Keratinocyte (primary cell): ENCODE measurements around the gene TMCC2. TPM values are rescaled to one million over a fixed set of nuclear protein-coding genes. Genes with fewer than 3 reads are reported as not detected.

Experiments
- DNase-seq: peaks from one replicate; pipeline ENCODE4 v3.0.0-alpha.2; 2011; ENCODE audit warnings: low read depth, missing footprints, low spot score
- FAIRE-seq: peaks from 2 replicates; lab custom pipeline; 2011; peaks lifted over from hg19 to GRCh38; lab: Jason Lieb, UNC
- H2AFZ ChIP-seq: 2 replicates; pipeline ENCODE4 v1.6.0; 2012; ENCODE audit warnings: low read length, control low read depth, inconsistent platforms; ENCODE audit not compliant: control insufficient read depth
- H3K27ac ChIP-seq: 2 replicates; pipeline ENCODE4 v1.5.1; 2011; ENCODE audit warnings: low read length; ENCODE audit not compliant: control insufficient read depth, insufficient read depth
- H3K27me3 ChIP-seq: 3 replicates; pipeline ENCODE4 v1.6.0; 2011; ENCODE audit warnings: low read length; ENCODE audit not compliant: control insufficient read depth, insufficient read depth; ENCODE audit errors: extremely low read depth
- H3K36me3 ChIP-seq, 2 experiments: 2 replicates in 1 of 2; 3 replicates in 1 of 2; pipeline ENCODE4 v1.5.1; 2011; ENCODE audit warnings: low read length in 2 of 2, mild to moderate bottlenecking in 1 of 2; ENCODE audit not compliant: control insufficient read depth in 2 of 2, insufficient read depth in 2 of 2; ENCODE audit errors: extremely low read depth in 1 of 2
- H3K4me1 ChIP-seq: 3 replicates; pipeline ENCODE4 v1.5.1; 2011; ENCODE audit warnings: low read length; ENCODE audit not compliant: control insufficient read depth, insufficient read depth; ENCODE audit errors: extremely low read depth
- H3K4me2 ChIP-seq: 3 replicates; pipeline ENCODE4 v1.6.0; 2011; ENCODE audit warnings: low read depth, low read length; ENCODE audit not compliant: control insufficient read depth, insufficient read depth; ENCODE audit errors: extremely low read depth
- H3K4me3 ChIP-seq, 3 experiments: fragments of 200-600 bp in 1 of 3; sonication (generic) in 1 of 3; 2 replicates in 2 of 3; 3 replicates in 1 of 3; pipeline ENCODE4 v1.5.1; 2011 to 2016; ENCODE audit warnings: low read length in 3 of 3, mild to moderate bottlenecking in 3 of 3, control low read depth in 2 of 3, inconsistent platforms in 1 of 3, low read depth in 1 of 3, mixed read lengths in 1 of 3, mixed run types in 1 of 3, moderate library complexity in 1 of 3; ENCODE audit not compliant: control insufficient read depth in 2 of 3, insufficient read depth in 2 of 3; ENCODE audit errors: extremely low read depth in 1 of 3
- H3K79me2 ChIP-seq: 2 replicates; pipeline ENCODE4 v1.6.0; 2012; ENCODE audit warnings: low read length; ENCODE audit not compliant: control insufficient read depth, insufficient read depth
- H3K9ac ChIP-seq: 3 replicates; pipeline ENCODE4 v1.6.0; 2011; ENCODE audit warnings: low read length; ENCODE audit not compliant: control insufficient read depth, insufficient read depth; ENCODE audit errors: extremely low read depth
- H3K9me1 ChIP-seq: 3 replicates; pipeline ENCODE4 v1.6.0; 2011; ENCODE audit warnings: low read length; ENCODE audit not compliant: control insufficient read depth, insufficient read depth; ENCODE audit errors: extremely low read depth
- H3K9me3 ChIP-seq: 2 replicates; pipeline ENCODE4 v1.5.1; 2012; ENCODE audit warnings: low read depth, low read length; ENCODE audit not compliant: control insufficient read depth
- H4K20me1 ChIP-seq: 3 replicates; pipeline ENCODE4 v1.6.0; 2011; ENCODE audit warnings: low read length; ENCODE audit not compliant: control insufficient read depth, insufficient read depth; ENCODE audit errors: extremely low read depth
- EZH2 ChIP-seq: IDR thresholded peaks from one replicate; pipeline ENCODE4 v1.6.1; 2012; ENCODE audit warnings: inconsistent platforms, mild to moderate bottlenecking, low read length, moderate library complexity
- dilution Hi-C: fragments of 300-500 bp; cut with MboI; formaldehyde crosslinking; loops from one replicate; pipeline ENCODE4 v1.7.0; 2020; ENCODE audit warnings: low sequenced_read_pairs; ENCODE audit not compliant: extremely low pct_ligation_motif_present
- polyA plus RNA-seq, 5 experiments: library from polyadenylated mRNA; depleted of rRNA in 3 of 5; stranded (reverse) in 3 of 5; stranded (forward) in 1 of 5; unstranded in 1 of 5; fragments of >200 nt; gene quantifications; 1 replicate in 1 of 5; 2 replicates in 3 of 5; 3 replicates in 1 of 5; pipeline versions ENCODE4 v1.2.1 to v1.2.3, GENCODE V29; 2011 to 2012; ENCODE audit warnings: missing spikeins in 2 of 5, low read depth in 1 of 5, low replicate concordance in 1 of 5
- TF ChIP-seq, protein P1 (sequence below), 3 experiments: IDR thresholded peaks in 1 of 3; conservative IDR thresholded peaks in 1 of 3; optimal IDR thresholded peaks in 1 of 3; 2 replicates in 2 of 3; 3 replicates in 1 of 3; pipeline versions ENCODE3 to v1.5.1; 2011; ENCODE audit warnings: low read length in 3 of 3, mild to moderate bottlenecking in 3 of 3, moderate library complexity in 2 of 3, control low read depth in 1 of 3, inconsistent platforms in 1 of 3; ENCODE audit not compliant: insufficient read depth in 2 of 3; ENCODE audit errors: extremely low read depth in 1 of 3

Gene TMCC2
- polyA plus RNA-seq, 1 donor (not counting 4 experiments of a cell fraction or from before 2014, with no cell fraction given) = 0.60 TPM

DNA sequence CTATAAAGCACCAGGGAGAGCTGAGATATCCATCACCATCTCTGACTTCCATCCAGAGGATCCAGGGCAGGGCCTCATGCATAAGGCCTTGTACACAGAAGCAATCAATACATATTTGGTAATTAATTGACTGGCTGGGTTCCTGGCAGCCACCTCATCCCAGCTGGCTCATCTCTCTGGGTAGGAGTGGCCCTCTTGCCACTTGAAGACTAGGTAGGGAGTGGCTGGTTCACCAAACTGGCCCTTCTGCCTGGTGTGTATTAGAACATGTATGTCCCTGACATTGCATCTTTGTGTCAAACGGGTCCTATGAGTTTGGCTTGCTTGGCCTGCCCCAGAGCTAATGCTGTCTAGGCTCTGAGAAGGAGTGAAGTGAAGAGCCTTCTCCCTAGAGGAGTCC is 82.0 kb downstream of the TMCC2 start:
- Histone ChIP-seq H3K4me2 (no peak overlapping the region), H3K9me1 (peaks cover under 1% of the 10 kb centered on the region), H3K9me3 (no peaks in the 10 kb centered on the region), H4K20me1 (no peaks in the 10 kb centered on the region), H3K9ac (no peak overlapping the region), H3K36me3 (peaks cover 54 to 64% of the 10 kb centered on the region in 2 experiments), H2AFZ (no peak overlapping the region), H3K27ac (no peak overlapping the region), H3K4me1 (peaks cover 12% of the 10 kb centered on the region), H3K4me3 (no peak overlapping the region), H3K27me3 (no peaks in the 10 kb centered on the region), H3K79me2 (peaks cover 55% of the 10 kb centered on the region)
- no peak for FAIRE-seq
- DNase-seq = no peak
- dilution Hi-C loops = no loop called here
- TF ChIP-seq, protein P1, sequence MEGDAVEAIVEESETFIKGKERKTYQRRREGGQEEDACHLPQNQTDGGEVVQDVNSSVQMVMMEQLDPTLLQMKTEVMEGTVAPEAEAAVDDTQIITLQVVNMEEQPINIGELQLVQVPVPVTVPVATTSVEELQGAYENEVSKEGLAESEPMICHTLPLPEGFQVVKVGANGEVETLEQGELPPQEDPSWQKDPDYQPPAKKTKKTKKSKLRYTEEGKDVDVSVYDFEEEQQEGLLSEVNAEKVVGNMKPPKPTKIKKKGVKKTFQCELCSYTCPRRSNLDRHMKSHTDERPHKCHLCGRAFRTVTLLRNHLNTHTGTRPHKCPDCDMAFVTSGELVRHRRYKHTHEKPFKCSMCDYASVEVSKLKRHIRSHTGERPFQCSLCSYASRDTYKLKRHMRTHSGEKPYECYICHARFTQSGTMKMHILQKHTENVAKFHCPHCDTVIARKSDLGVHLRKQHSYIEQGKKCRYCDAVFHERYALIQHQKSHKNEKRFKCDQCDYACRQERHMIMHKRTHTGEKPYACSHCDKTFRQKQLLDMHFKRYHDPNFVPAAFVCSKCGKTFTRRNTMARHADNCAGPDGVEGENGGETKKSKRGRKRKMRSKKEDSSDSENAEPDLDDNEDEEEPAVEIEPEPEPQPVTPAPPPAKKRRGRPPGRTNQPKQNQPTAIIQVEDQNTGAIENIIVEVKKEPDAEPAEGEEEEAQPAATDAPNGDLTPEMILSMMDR (optimal IDR thresholded peaks at IDR 0.05 in 1 of 3, IDR thresholded peaks at IDR 0.05 in 1 of 3, conservative IDR thresholded peaks at IDR 0.05 in 1 of 3; ENCODE audit: extremely low read depth in 1 of 3, insufficient read depth in 2 of 3, low read length in 3 of 3) = no peak
- TF ChIP-seq EZH2 = no peak

DNA sequence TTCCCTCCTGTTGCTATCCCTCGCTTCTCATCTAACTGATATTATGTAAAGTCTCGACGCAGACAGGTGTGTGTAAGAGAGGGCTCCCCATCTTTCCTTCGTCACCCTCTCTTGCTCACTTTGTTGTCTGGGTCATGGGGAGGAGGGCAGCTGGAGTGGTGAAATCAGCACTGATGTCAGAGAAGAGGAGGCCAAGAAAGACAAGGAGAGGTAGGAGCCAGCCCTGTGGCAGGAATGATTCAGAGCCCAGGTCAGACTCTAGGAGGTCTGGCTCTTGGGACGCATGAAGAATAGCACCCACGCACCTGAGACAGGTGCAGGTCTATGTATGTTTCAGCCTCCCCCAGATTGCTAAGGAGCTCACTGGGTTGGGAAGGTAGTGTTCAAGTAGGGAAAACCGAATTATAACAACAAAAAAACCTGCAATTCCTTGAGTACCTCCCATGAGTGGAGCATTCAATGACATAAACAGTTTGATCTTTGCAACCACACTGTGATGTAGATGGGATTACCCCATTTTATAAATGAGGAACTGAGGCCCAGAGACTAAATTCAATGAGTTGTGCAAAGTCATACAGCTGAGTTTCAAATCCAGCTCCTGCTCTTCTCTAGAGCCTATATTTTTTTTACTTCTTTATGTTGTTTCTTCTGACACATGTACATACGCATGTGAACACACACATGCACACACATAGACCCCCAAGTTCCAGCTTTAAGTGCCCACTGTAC is 83.4 kb downstream of the TMCC2 start:
- TF ChIP-seq, protein P1 (optimal IDR thresholded peaks at IDR 0.05 in 1 of 3, IDR thresholded peaks at IDR 0.05 in 1 of 3, conservative IDR thresholded peaks at IDR 0.05 in 1 of 3; ENCODE audit: extremely low read depth in 1 of 3, insufficient read depth in 2 of 3, low read length in 3 of 3) = no peak
- TF ChIP-seq EZH2 = no peak
- Histone ChIP-seq H3K9me1 (no peaks in the 10 kb centered on the region), H4K20me1 (no peaks in the 10 kb centered on the region), H3K36me3 (peaks cover 45 to 55% of the 10 kb centered on the region in 2 experiments), H3K4me3 (no peak overlapping the region), H3K27me3 (no peaks in the 10 kb centered on the region), H3K4me2 (no peak overlapping the region), H3K27ac (no peak overlapping the region), H3K79me2 (peaks cover 67% of the 10 kb centered on the region), H3K9me3 (no peaks in the 10 kb centered on the region), H3K4me1 (peaks cover 8% of the 10 kb centered on the region), H2AFZ (no peak overlapping the region), H3K9ac (no peak overlapping the region)
- dilution Hi-C loops = no loop called here
- FAIRE-seq (no peak), DNase-seq (no peak)
